DND-41 (cell line): ENCODE data around the gene RHBDL2.

ENCODE experiments used
- CTCF ChIP-seq: IDR thresholded peaks from 2 replicates; pipeline ENCODE4 v1.5.1; 2012; ENCODE audit warnings: borderline replicate concordance, low read length, moderate library complexity, mild to moderate bottlenecking; ENCODE audit not compliant: poor library complexity, severe bottlenecking; ENCODE audit errors: extremely low read depth
- EZH2 ChIP-seq: IDR thresholded peaks from 3 replicates; pipeline ENCODE4 v1.6.1; 2012; ENCODE audit warnings: borderline replicate concordance, low read depth, mild to moderate bottlenecking, moderate library complexity, low read length, inconsistent platforms; ENCODE audit not compliant: severe bottlenecking

GRCh38 chr1:38953433-38953860 is 11.8 kb upstream of the RHBDL2 start:
- no peak for TF ChIP-seq CTCF
- TF ChIP-seq EZH2: no peak
